SK-N-MC (cell line): ENCODE results near the gene LIN9.
A peak's percentile ranks its signal among the peaks of the same experiment; 100 is the strongest.

Source experiments
- DNase-seq: peaks from one replicate; pipeline ENCODE4 v3.0.0-alpha.2; 2011; ENCODE audit warnings: low read depth, low spot score
- H3K27ac ChIP-seq: fragments of 200-600 bp; sonication (generic); 2 replicates; pipeline ENCODE4 v1.5.1; 2016; ENCODE audit warnings: mixed run types
- H3K36me3 ChIP-seq: fragments of 200-600 bp; sonication (generic); 2 replicates; pipeline ENCODE4 v1.6.1; 2017; ENCODE audit warnings: antibody characterized with exemption, low read length, mixed read lengths; ENCODE audit not compliant: insufficient read depth
- H3K4me3 ChIP-seq: fragments of 200-600 bp; sonication (generic); 2 replicates; pipeline ENCODE4 v1.5.1; 2016
- H3K9ac ChIP-seq: fragments of 200-600 bp; sonication (generic); 2 replicates; pipeline ENCODE4 v1.8.0; 2017; ENCODE audit warnings: mixed run types, mixed read lengths; ENCODE audit not compliant: insufficient read length
- H3K9me3 ChIP-seq: fragments of 200-600 bp; sonication (generic); 2 replicates; pipeline ENCODE4 v1.6.1; 2017; ENCODE audit warnings: low read depth, mild to moderate bottlenecking, antibody characterized with exemption, low read length, moderate library complexity, mixed read lengths
- EZH2 ChIP-seq: fragments of 200-600 bp; sonication (generic); IDR thresholded peaks from one replicate; pipeline ENCODE4 v1.6.1; 2017; ENCODE audit warnings: antibody characterized with exemption
- FOXP2 ChIP-seq: optimal IDR thresholded peaks from 2 replicates; pipeline ENCODE3; 2011; ENCODE audit warnings: mild to moderate bottlenecking, moderate library complexity; ENCODE audit not compliant: insufficient read depth; ENCODE audit errors: extremely low read length, control extremely low read depth
- POLR2AphosphoS5 ChIP-seq: IDR thresholded peaks from 2 replicates; pipeline ENCODE4 v1.6.1; 2012; ENCODE audit warnings: mild to moderate bottlenecking, low read depth, low read length, borderline replicate concordance

LIN9 gene

GRCh38 chr1:226236826-226237225, 72.1 kb downstream of the LIN9 start:
- no peak overlapping the region for H3K4me3 ChIP-seq
- H3K9ac ChIP-seq = no peak overlapping the region
- peaks cover 60% of the 10 kb centered on the region for H3K36me3 ChIP-seq
- DNase-seq = no peak
- H3K9me3 ChIP-seq = no peaks in the 10 kb centered on the region
- no peak overlapping the region for H3K27ac ChIP-seq
- TF ChIP-seq EZH2 (no peak), POLR2AphosphoS5 (no peak), FOXP2 (no peak)

DNA sequence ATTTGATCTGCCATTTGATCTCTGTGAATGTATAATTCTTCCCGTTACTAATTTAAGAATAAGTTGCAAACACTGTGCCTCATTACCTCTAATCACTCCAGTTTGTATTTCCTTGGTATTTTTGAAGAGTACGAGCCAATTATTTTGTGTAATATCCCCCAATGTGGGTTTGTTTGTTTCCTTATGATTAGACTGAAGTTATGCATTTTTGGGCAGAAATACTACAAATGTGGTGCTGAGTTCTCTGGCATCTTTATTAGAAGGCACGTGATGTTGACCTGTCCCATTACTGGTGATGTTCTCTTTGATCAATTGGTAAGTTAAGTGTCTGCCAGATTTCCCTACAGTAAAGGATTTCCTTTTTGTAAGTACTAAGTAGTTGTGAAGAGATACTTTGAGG, 75.2 kb downstream of the LIN9 start:
- no peak overlapping the region; the same call in 1 of the 2 replicates for H3K27ac ChIP-seq

DNA sequence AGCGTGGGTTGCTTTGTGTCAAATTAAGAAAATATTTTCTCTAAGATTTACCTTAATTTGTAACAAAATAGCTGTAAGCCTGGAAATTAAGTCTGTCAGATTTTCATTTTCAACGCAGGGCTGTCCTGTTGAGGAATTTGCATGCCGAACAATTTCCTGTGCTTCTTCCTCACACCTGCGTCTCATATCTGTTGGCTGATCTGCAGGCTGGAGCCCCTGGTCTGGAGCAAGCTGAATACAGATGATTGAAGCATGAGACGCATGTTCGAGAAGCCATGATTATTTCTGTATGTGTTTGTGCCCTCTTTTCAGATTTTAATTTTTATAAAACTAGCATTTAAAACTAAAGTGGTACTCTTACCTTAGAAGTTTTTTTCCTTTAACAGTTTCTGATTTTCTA, 75.7 kb downstream of the LIN9 start:
- TF ChIP-seq EZH2 = no peak
- Histone ChIP-seq H3K4me3 (no peak overlapping the region), H3K36me3 (peaks cover 48% of the 10 kb centered on the region)

More for the DNA sequence above, 75.2 kb downstream of the LIN9 start:
- Histone ChIP-seq H3K9ac (no peak overlapping the region), H3K9me3 (no peaks in the 10 kb centered on the region), H3K36me3 (peaks cover 53% of the 10 kb centered on the region), H3K4me3 (no peak overlapping the region)
- TF ChIP-seq FOXP2 (no peak), POLR2AphosphoS5 (no peak), EZH2 (no peak)
- no peak for DNase-seq

GRCh38 chr1:226226601-226227000, 82.4 kb downstream of the LIN9 start:
- no peak overlapping the region for H3K9ac ChIP-seq
- H3K27ac ChIP-seq = no peak overlapping the region
- H3K4me3 ChIP-seq = no peak overlapping the region
- H3K36me3 ChIP-seq = peaks cover 8% of the 10 kb centered on the region; the same call in 1 of the 2 replicates
- no peaks in the 10 kb centered on the region for H3K9me3 ChIP-seq
- TF ChIP-seq POLR2AphosphoS5 = no peak
- no peak for TF ChIP-seq EZH2
- TF ChIP-seq FOXP2 = no peak
- no peak for DNase-seq

More for the DNA sequence above, 75.7 kb downstream of the LIN9 start:
- no peak for DNase-seq
- Histone ChIP-seq H3K9ac (peak overlapping the region; percentile 45), H3K27ac (0 out of 2 replicates have a peak overlapping the region, but pooled peaks have one; percentile 6), H3K9me3 (no peaks in the 10 kb centered on the region)

DNA sequence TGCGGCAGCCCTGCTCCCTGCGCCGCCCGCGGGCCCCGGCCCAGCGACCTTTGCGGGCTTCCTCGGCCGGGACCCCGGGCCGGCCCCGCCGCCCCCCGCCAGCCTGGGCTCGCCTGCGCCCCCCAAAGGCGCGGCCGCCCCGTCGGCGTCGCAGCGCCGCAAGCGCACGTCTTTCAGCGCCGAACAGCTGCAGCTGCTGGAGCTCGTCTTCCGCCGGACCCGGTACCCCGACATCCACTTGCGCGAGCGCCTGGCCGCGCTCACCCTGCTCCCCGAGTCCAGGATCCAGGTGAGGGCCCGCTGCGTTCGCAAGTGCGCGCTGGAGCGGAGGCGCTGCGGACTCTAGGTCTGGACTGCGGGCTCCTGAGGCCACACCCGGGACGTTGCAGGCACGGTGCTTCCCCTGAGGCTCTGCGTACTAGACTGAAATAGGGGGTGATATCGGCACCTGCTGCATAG, 85.1 kb downstream of the LIN9 start:
- Histone ChIP-seq H3K27ac (no peak overlapping the region), H3K9me3 (no peaks in the 10 kb centered on the region), H3K36me3 (no peaks in the 10 kb centered on the region), H3K9ac (no peak overlapping the region), H3K4me3 (peak overlapping the region; percentile 74)
- no peak for TF ChIP-seq POLR2AphosphoS5
- no peak for TF ChIP-seq FOXP2
- no peak for DNase-seq

DNA sequence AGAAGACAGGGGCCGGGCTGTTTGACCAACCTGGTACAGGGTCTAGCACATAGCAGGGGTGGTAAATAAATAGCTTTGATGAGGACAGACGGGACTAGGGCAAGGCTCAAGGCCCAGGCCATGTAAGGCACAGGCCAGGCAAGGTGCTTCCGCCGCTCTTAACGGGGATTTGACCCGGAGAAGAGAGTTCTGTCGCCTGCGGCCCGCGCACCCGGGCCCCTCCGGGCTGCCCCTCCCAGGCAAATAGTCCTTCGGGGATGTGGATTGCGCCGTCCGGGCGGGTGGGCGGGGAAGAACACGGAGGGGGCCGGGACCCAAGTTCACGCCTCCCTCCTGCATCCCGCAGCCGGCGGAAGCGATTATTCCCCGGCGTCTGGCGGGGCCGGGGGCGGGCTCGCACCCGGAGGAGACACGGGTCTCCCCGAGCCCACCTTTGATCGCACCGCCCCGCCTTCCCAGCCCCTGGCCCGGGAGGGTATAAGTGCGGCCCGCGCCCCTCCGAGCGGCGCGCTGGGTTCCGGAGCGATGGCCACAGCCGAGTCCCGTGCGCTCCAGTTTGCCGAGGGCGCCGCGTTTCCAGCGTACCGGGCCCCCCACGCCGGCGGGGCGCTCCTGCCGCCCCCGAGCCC, 85.7 kb downstream of the LIN9 start, which contains the start of gene MIXL1:
Gene MIXL1 (plus strand): TSS at position 508 of the 629 bp plus-strand sequence. CDS start 18 bp downstream, at position 526.
- Histone ChIP-seq H3K36me3 (no peaks in the 10 kb centered on the region), H3K27ac (no peak within 1 kb of the TSS), H3K9ac (no peak within 1 kb of the TSS), H3K4me3 (peak within 1 kb of the TSS; percentile 74), H3K9me3 (no peaks in the 10 kb centered on the region)
- TF ChIP-seq FOXP2 (no peak), EZH2 (no peak), POLR2AphosphoS5 (no peak)
- DNase-seq = no peak

DNA sequence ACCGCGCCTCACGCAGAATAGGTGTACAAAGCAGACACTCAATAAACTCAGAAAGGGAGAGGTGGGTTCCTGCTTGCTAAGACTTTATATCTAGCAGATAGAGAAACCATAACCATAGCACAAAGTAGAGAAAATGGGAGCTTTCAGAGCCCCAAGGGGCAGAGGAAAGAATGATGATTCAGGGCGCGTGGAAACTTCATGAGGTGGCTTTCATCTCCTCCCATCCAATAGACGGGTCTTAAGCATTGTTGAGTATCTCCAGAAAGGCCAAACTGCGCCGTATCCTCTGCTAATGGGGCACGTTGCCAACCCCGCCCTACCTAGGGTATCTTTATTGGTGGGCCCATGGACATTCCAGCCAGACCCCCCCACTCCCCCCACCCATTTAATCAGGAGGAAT, 86.3 kb downstream of the LIN9 start:
- no peak for TF ChIP-seq EZH2
- no peak for TF ChIP-seq FOXP2
- no peak for TF ChIP-seq POLR2AphosphoS5
- Histone ChIP-seq H3K9ac (no peak overlapping the region), H3K9me3 (no peaks in the 10 kb centered on the region), H3K4me3 (no peak overlapping the region), H3K27ac (no peak overlapping the region), H3K36me3 (no peaks in the 10 kb centered on the region)
- DNase-seq = no peak

DNA sequence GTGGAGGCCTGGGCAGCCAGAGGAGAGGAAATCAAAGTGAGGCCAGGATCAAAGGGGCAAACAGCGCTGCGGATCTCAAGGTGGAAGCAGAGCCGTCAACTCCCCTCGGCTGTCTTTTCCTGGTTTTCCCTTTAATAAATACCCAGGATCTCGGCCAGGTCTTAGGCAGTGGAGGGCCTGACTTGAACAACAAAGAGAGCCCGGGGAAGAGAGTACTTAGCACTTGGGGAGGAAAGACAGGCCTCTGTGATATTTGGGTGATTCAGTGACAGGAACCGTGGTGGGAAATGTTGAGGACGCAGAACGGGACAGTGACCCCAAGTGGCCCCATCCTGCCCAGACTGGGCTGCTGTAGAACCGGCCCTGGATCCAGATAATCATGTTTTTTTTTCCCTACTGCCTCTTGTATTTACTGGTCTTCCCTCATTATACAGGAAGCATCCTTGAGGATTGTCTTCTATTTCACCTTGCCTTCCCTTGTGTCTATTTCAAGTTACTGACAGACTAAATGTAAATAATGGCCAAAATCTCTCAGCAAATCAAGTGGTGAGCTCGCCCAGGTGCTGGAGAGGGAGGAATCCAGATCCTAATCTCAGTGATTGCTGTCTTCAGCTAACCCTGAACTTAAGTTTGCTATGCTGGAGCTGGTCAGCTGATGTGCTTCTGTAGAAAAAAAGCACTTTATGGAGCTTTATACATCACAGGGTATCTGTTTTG, 88.3 kb downstream of the LIN9 start:
- Histone ChIP-seq H3K27ac (no peak overlapping the region), H3K9me3 (no peaks in the 10 kb centered on the region), H3K36me3 (no peaks in the 10 kb centered on the region), H3K9ac (no peak overlapping the region), H3K4me3 (no peak overlapping the region)
- no peak for DNase-seq
- TF ChIP-seq FOXP2 (no peak), POLR2AphosphoS5 (no peak), EZH2 (no peak)

DNA sequence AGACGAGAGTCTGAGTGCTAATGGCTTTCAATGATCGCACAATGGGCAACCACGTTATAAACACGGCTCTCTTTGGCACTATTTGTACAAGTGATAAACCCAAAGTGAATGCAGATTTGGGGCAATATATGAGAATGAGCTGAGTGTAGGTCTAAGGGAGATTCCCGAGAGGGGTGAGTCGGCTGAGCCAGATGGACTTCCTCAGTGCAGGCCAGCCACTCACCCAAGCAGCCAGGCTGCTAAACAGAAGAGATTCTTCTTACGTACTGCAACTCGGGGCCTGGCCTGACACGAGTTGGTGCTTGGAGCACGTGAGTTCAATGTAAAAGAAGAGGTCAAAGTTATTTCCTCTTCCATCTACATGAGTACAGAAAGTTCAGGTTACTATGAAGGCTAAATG, 91.7 kb downstream of the LIN9 start:
- DNase-seq = no peak
- no peak overlapping the region for H3K9ac ChIP-seq
- no peak overlapping the region for H3K27ac ChIP-seq
- H3K4me3 ChIP-seq = no peak overlapping the region
- no peaks in the 10 kb centered on the region for H3K36me3 ChIP-seq
- no peak for TF ChIP-seq FOXP2
- H3K9me3 ChIP-seq = no peaks in the 10 kb centered on the region

GRCh38 chr1:226216056-226216455, 92.9 kb downstream of the LIN9 start:
- TF ChIP-seq EZH2 (no peak), POLR2AphosphoS5 (no peak), FOXP2 (no peak)
- Histone ChIP-seq H3K9me3 (no peaks in the 10 kb centered on the region), H3K36me3 (no peaks in the 10 kb centered on the region), H3K4me3 (no peak overlapping the region), H3K27ac (no peak overlapping the region), H3K9ac (no peak overlapping the region)
- no peak for DNase-seq
